Hypothalamus (tissue), 51 donors: ENCODE data around the gene CASP6.
"Not testable (repeated sequence)": the region's sequence is repeated elsewhere in the genome, so short reads cannot be mapped to it uniquely, and the experiment has no call there.

Source experiments
- DNase-seq, 51 donors: peaks; one replicate each; lab custom pipeline; 2025; lab: John Stamatoyannopoulos, UW

Gene CASP6

GRCh38 chr4:109721033-109721432 lies 17.8 kb upstream of the CASP6 start:
- DNase-seq: no peak

GRCh38 chr4:109719604-109720003 lies 16.4 kb upstream of the CASP6 start:
- DNase-seq: no peak

GRCh38 chr4:109718759-109719158 lies 15.5 kb upstream of the CASP6 start:
- no peak for DNase-seq

- DNase-seq: no peak
Measured at GRCh38 chr4:109713500-109713899, 10.3 kb upstream of the CASP6 start.

GRCh38 chr4:109708990-109709389 lies 5.7 kb upstream of the CASP6 start:
- DNase-seq: no peak

GRCh38 chr4:109708435-109708834 lies 5.2 kb upstream of the CASP6 start:
- no peak for DNase-seq

- DNase-seq: peak in 1 of 51 donors; percentile 29
Measured at GRCh38 chr4:109703664-109704361, 568 bp upstream of the CASP6 start.

- no peak for DNase-seq
Measured at GRCh38 chr4:109701566-109702410, 1.5 kb downstream of the CASP6 start.

GRCh38 chr4:109699553-109700225 lies 3.6 kb downstream of the CASP6 start:
- no peak for DNase-seq

GRCh38 chr4:109698656-109699055 lies 4.6 kb downstream of the CASP6 start:
- DNase-seq: no peak

- no peak for DNase-seq
Measured at GRCh38 chr4:109691411-109691920, 11.8 kb downstream of the CASP6 start.

GRCh38 chr4:109690690-109691410 lies 12.4 kb downstream of the CASP6 start:
- no peak for DNase-seq

GRCh38 chr4:109684727-109685126 lies 18.5 kb downstream of the CASP6 start:
- DNase-seq: no peak

GRCh38 chr4:109683621-109684253 lies 19.5 kb downstream of the CASP6 start:
- DNase-seq: no peak

- no peak for DNase-seq
Measured at GRCh38 chr4:109682875-109683274, 20.4 kb downstream of the CASP6 start.

- not testable (repeated sequence) for DNase-seq
Measured at GRCh38 chr4:109678925-109679324, 24.3 kb downstream of the CASP6 start.

GRCh38 chr4:109678472-109678871 lies 24.8 kb downstream of the CASP6 start:
- DNase-seq: not testable (repeated sequence)

GRCh38 chr4:109676886-109677285 lies 26.4 kb downstream of the CASP6 start:
- DNase-seq: no peak

GRCh38 chr4:109675843-109676242 lies 27.4 kb downstream of the CASP6 start:
- DNase-seq: no peak

GRCh38 chr4:109675181-109675580 lies 28.1 kb downstream of the CASP6 start:
- no peak for DNase-seq
